Fibroblast of skin of back (primary cell): ENCODE measurements around the gene ZBTB20.

Experiments
- DNase-seq: peaks from one replicate; pipeline ENCODE4 v3.0.0-alpha.2; 2013

Gene ZBTB20

GRCh38 chr3:114466816-114467215, 680.3 kb downstream of the ZBTB20 start:
- no peak for DNase-seq

GRCh38 chr3:114466251-114466650, 680.8 kb downstream of the ZBTB20 start:
- DNase-seq = no peak

- DNase-seq = no peak
Measured at GRCh38 chr3:114464548-114464947, 682.5 kb downstream of the ZBTB20 start.

- DNase-seq = no peak
Measured at GRCh38 chr3:114462750-114463149, 684.3 kb downstream of the ZBTB20 start.

- no peak for DNase-seq
Measured at GRCh38 chr3:114460459-114460858, 686.6 kb downstream of the ZBTB20 start.

GRCh38 chr3:114456742-114457141, 690.3 kb downstream of the ZBTB20 start:
- no peak for DNase-seq

GRCh38 chr3:114455432-114455831, 691.7 kb downstream of the ZBTB20 start:
- DNase-seq = no peak

- DNase-seq = peak; percentile 7
Measured at GRCh38 chr3:114454551-114455251, 692.4 kb downstream of the ZBTB20 start.

GRCh38 chr3:114453361-114453780, 693.7 kb downstream of the ZBTB20 start:
- no peak for DNase-seq

- DNase-seq = no peak
Measured at GRCh38 chr3:114452937-114453336, 694.2 kb downstream of the ZBTB20 start.

GRCh38 chr3:114452256-114452655, 694.8 kb downstream of the ZBTB20 start:
- DNase-seq = no peak

- no peak for DNase-seq
Measured at GRCh38 chr3:114451561-114452018, 695.5 kb downstream of the ZBTB20 start.

- no peak for DNase-seq
Measured at GRCh38 chr3:114451051-114451451, 696.0 kb downstream of the ZBTB20 start.

GRCh38 chr3:114450008-114450596, 697.0 kb downstream of the ZBTB20 start:
- no peak for DNase-seq

GRCh38 chr3:114449271-114450007, 697.6 kb downstream of the ZBTB20 start:
- no peak for DNase-seq

GRCh38 chr3:114447950-114448479, 699.1 kb downstream of the ZBTB20 start:
- DNase-seq = no peak

GRCh38 chr3:114447545-114447944, 699.5 kb downstream of the ZBTB20 start:
- DNase-seq = no peak

GRCh38 chr3:114446600-114446999, 700.5 kb downstream of the ZBTB20 start:
- DNase-seq = no peak

GRCh38 chr3:114445233-114445632, 701.9 kb downstream of the ZBTB20 start:
- DNase-seq = no peak

- no peak for DNase-seq
Measured at GRCh38 chr3:114444216-114444615, 702.9 kb downstream of the ZBTB20 start.

GRCh38 chr3:114442246-114442645, 704.8 kb downstream of the ZBTB20 start:
- peak; percentile 54 for DNase-seq

- no peak for DNase-seq
Measured at GRCh38 chr3:114441386-114441785, 705.7 kb downstream of the ZBTB20 start.

GRCh38 chr3:114440700-114441099, 706.4 kb downstream of the ZBTB20 start:
- DNase-seq = no peak
